Ovary (tissue), 3 donors: ENCODE results near the gene STUM.

ENCODE experiments used
- CTCF ChIP-seq, 3 donors: fragments of 450-650 bp in 2 of 3; fragments of 200-600 bp in 1 of 3; IDR thresholded peaks; one replicate each; pipeline versions ENCODE4 v1.5.1 to v1.8.0; 2016 to 2022; ENCODE audit warnings: antibody characterized with exemption in 3 of 3, mild to moderate bottlenecking in 1 of 3
- EP300 ChIP-seq: sonication (generic); formaldehyde crosslinking; IDR thresholded peaks from one replicate; pipeline ENCODE4 v1.6.1; 2017; ENCODE audit warnings: antibody characterized with exemption
- POLR2A ChIP-seq: fragments of 450-650 bp; IDR thresholded peaks from one replicate; pipeline ENCODE4 v1.6.1; 2017; ENCODE audit warnings: antibody characterized with exemption, mild to moderate bottlenecking, moderate library complexity
- donor health status: DM: no; HTN: no; CAD: no.

GRCh38 chr1:226550672-226551041 lies 2.1 kb downstream of the STUM start:
- TF ChIP-seq CTCF (IDR thresholded peaks at IDR 0.05): no peak
- no peak for TF ChIP-seq EP300
- no peak for TF ChIP-seq POLR2A
